ENCODE measurements around the gene NREP.

NREP gene

DNA sequence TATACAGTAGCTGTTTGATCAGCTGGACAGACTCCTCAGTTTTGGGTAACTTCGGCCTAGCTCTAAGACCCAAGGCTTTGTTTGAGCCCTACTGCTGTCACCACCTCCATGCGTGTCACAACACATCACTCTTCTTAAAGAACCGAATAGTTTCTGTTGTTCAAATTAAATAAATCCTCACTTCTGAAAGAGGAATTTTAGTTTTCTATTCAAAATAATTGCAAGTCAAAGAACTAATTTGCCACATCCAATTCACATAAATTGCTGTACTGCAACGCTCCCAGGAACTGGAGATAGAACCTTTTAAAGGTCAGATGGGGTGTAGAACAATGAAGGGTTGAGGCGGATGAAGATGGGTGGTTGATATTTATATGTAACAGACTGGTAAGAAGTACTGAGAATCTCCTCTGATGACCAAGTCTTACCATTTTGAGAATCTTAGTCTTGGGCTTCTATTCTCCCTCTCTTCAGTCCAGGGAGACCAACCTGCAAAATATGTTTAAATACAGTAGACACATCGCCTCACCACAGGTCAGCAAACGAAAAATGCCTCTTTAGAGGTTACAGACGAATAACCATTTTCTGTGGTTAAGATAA lies 1.6 kb downstream of the NREP start:
- Histone ChIP-seq H3K9ac (ENCODE audit: insufficient read length, low read depth) (no peak overlapping the region), H3K36me3 (ENCODE audit: insufficient read depth, insufficient read length, low read length) (peaks cover 7% of the 10 kb centered on the region), H3K4me3 (ENCODE audit: insufficient read length, low read depth) (peak overlapping the region; percentile 74), H3K4me1 (ENCODE audit: insufficient read depth, insufficient read length) (no peaks in the 10 kb centered on the region), H3K27me3 (ENCODE audit: insufficient read depth, insufficient read length) (no peaks in the 10 kb centered on the region), H3K9me3 (ENCODE audit: insufficient read depth, low read length) (no peaks in the 10 kb centered on the region)
- no peak for TF ChIP-seq ZNF274 (IDR thresholded peaks at IDR 0.05; ENCODE audit: low read depth, low read length)
- no peak for TF ChIP-seq SUZ12 (IDR thresholded peaks at IDR 0.05; ENCODE audit: extremely low read depth, insufficient read depth, insufficient read length)
- no peak for TF ChIP-seq YY1 (IDR thresholded peaks at IDR 0.05; ENCODE audit: insufficient read depth, insufficient read length)
- no peak for DNase-seq (ENCODE audit: low read depth, low spot score)

DNA sequence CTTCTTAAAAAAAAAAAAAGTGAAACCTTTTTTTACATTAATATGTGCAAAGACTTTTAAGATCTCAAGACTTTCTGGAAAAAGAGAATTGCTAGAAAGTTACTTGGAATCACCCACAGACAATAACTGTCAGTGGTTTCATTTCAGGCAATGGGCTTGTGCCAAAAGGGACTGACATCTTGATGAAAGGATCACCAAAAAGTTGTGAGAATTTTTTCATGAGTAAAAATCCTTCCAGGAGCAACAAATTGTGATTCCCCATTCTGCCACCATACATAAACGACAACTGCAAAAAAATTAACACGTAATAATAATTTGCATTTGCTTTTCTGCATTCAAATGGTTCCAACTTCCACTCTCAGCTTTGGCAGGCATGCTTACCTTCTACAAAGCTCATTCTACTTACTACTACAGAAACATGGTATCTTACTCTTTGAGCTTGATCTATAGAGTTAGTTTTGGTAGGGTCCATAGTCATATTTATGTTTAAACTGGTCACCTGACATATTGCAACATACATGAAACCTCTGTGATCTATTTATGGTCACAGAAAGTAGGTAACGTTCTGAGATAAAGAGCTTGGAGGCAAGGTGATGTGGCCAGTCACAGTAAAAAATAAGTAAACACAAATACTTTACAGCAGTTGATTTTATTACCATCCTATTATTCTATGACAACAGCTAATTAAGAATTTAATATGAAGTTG lies 3.0 kb downstream of the NREP start:
- TF ChIP-seq SUZ12 (IDR thresholded peaks at IDR 0.05; ENCODE audit: extremely low read depth, insufficient read depth, insufficient read length) (no peak), ZNF274 (IDR thresholded peaks at IDR 0.05; ENCODE audit: low read depth, low read length) (no peak), YY1 (IDR thresholded peaks at IDR 0.05; ENCODE audit: insufficient read depth, insufficient read length) (no peak)
- no peaks in the 10 kb centered on the region for H3K9me3 ChIP-seq (ENCODE audit: insufficient read depth, low read length)
- no peak for DNase-seq (ENCODE audit: low read depth, low spot score)
- H3K4me1 ChIP-seq (ENCODE audit: insufficient read depth, insufficient read length), result no peaks in the 10 kb centered on the region
- peaks cover 19% of the 10 kb centered on the region for H3K36me3 ChIP-seq (ENCODE audit: insufficient read depth, insufficient read length, low read length)
- H3K27me3 ChIP-seq (ENCODE audit: insufficient read depth, insufficient read length), result no peaks in the 10 kb centered on the region
- no peak overlapping the region for H3K9ac ChIP-seq (ENCODE audit: insufficient read length, low read depth)
- H3K4me3 ChIP-seq (ENCODE audit: insufficient read length, low read depth), result no peak overlapping the region

- DNase-seq (ENCODE audit: low read depth, low spot score), result no peak
- Histone ChIP-seq H3K9ac (ENCODE audit: insufficient read length, low read depth) (no peak overlapping the region), H3K36me3 (ENCODE audit: insufficient read depth, insufficient read length, low read length) (peaks cover 25% of the 10 kb centered on the region), H3K4me1 (ENCODE audit: insufficient read depth, insufficient read length) (no peaks in the 10 kb centered on the region), H3K9me3 (ENCODE audit: insufficient read depth, low read length) (no peaks in the 10 kb centered on the region), H3K27me3 (ENCODE audit: insufficient read depth, insufficient read length) (no peaks in the 10 kb centered on the region), H3K4me3 (ENCODE audit: insufficient read length, low read depth) (no peak overlapping the region)
- TF ChIP-seq SUZ12 (IDR thresholded peaks at IDR 0.05; ENCODE audit: extremely low read depth, insufficient read depth, insufficient read length), result no peak
- TF ChIP-seq YY1 (IDR thresholded peaks at IDR 0.05; ENCODE audit: insufficient read depth, insufficient read length), result no peak
- TF ChIP-seq ZNF274 (IDR thresholded peaks at IDR 0.05; ENCODE audit: low read depth, low read length), result no peak
Observed at GRCh38 chr5:111752426-111752965, 4.5 kb downstream of the NREP start.

GRCh38 chr5:111749303-111750026 lies 7.5 kb downstream of the NREP start:
- no peaks in the 10 kb centered on the region for H3K9me3 ChIP-seq (ENCODE audit: insufficient read depth, low read length)
- no peak overlapping the region for H3K9ac ChIP-seq (ENCODE audit: insufficient read length, low read depth)
- H3K4me3 ChIP-seq (ENCODE audit: insufficient read length, low read depth), result no peak overlapping the region
- no peak for DNase-seq (ENCODE audit: low read depth, low spot score)
- no peaks in the 10 kb centered on the region for H3K4me1 ChIP-seq (ENCODE audit: insufficient read depth, insufficient read length)
- no peak for TF ChIP-seq SUZ12 (IDR thresholded peaks at IDR 0.05; ENCODE audit: extremely low read depth, insufficient read depth, insufficient read length)
- TF ChIP-seq YY1 (IDR thresholded peaks at IDR 0.05; ENCODE audit: insufficient read depth, insufficient read length), result no peak
- no peak for TF ChIP-seq ZNF274 (IDR thresholded peaks at IDR 0.05; ENCODE audit: low read depth, low read length)
- H3K27me3 ChIP-seq (ENCODE audit: insufficient read depth, insufficient read length), result no peaks in the 10 kb centered on the region
- peaks cover 21% of the 10 kb centered on the region for H3K36me3 ChIP-seq (ENCODE audit: insufficient read depth, insufficient read length, low read length)

- no peak for DNase-seq (ENCODE audit: low read depth, low spot score)
- no peaks in the 10 kb centered on the region for H3K27me3 ChIP-seq (ENCODE audit: insufficient read depth, insufficient read length)
- H3K9me3 ChIP-seq (ENCODE audit: insufficient read depth, low read length), result no peaks in the 10 kb centered on the region
- no peak overlapping the region for H3K4me3 ChIP-seq (ENCODE audit: insufficient read length, low read depth)
- H3K36me3 ChIP-seq (ENCODE audit: insufficient read depth, insufficient read length, low read length), result peaks cover 21% of the 10 kb centered on the region
- H3K4me1 ChIP-seq (ENCODE audit: insufficient read depth, insufficient read length), result no peaks in the 10 kb centered on the region
- TF ChIP-seq SUZ12 (IDR thresholded peaks at IDR 0.05; ENCODE audit: extremely low read depth, insufficient read depth, insufficient read length) (no peak), ZNF274 (IDR thresholded peaks at IDR 0.05; ENCODE audit: low read depth, low read length) (no peak), YY1 (IDR thresholded peaks at IDR 0.05; ENCODE audit: insufficient read depth, insufficient read length) (no peak)
- H3K9ac ChIP-seq (ENCODE audit: insufficient read length, low read depth), result no peak overlapping the region
Observed at GRCh38 chr5:111748304-111748763, 8.7 kb downstream of the NREP start.

DNA sequence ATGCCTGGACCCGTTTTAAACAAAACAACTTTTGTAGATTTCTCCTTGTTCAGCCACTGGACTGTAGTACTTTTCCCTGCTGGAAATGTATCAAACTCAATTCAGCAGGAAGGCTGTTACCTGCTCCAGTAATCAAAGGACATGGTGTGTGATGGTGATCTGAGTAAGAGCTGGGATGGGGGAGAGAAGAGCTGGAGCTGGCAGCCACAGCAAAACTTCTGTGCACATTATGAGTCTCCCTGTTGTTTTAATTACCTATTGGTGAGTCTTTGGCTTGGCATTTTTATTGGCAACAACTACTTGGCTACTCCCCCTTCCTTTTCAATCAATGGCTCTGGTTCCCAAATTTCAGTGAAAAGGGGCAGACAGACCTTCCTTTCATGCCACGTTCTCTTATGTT lies 9.7 kb downstream of the NREP start:
- Histone ChIP-seq H3K27me3 (ENCODE audit: insufficient read depth, insufficient read length) (no peaks in the 10 kb centered on the region), H3K4me3 (ENCODE audit: insufficient read length, low read depth) (no peak overlapping the region), H3K4me1 (ENCODE audit: insufficient read depth, insufficient read length) (no peaks in the 10 kb centered on the region), H3K9me3 (ENCODE audit: insufficient read depth, low read length) (no peaks in the 10 kb centered on the region), H3K9ac (ENCODE audit: insufficient read length, low read depth) (no peak overlapping the region), H3K36me3 (ENCODE audit: insufficient read depth, insufficient read length, low read length) (peaks cover 22% of the 10 kb centered on the region)
- DNase-seq (ENCODE audit: low read depth, low spot score), result no peak
- no peak for TF ChIP-seq YY1 (IDR thresholded peaks at IDR 0.05; ENCODE audit: insufficient read depth, insufficient read length)
- no peak for TF ChIP-seq ZNF274 (IDR thresholded peaks at IDR 0.05; ENCODE audit: low read depth, low read length)
- TF ChIP-seq SUZ12 (IDR thresholded peaks at IDR 0.05; ENCODE audit: extremely low read depth, insufficient read depth, insufficient read length), result no peak

- H3K9ac ChIP-seq (ENCODE audit: insufficient read length, low read depth), result no peak overlapping the region
- DNase-seq (ENCODE audit: low read depth, low spot score), result no peak
- no peak overlapping the region for H3K4me3 ChIP-seq (ENCODE audit: insufficient read length, low read depth)
- TF ChIP-seq ZNF274 (IDR thresholded peaks at IDR 0.05; ENCODE audit: low read depth, low read length) (no peak), YY1 (IDR thresholded peaks at IDR 0.05; ENCODE audit: insufficient read depth, insufficient read length) (no peak), SUZ12 (IDR thresholded peaks at IDR 0.05; ENCODE audit: extremely low read depth, insufficient read depth, insufficient read length) (no peak)
- no peaks in the 10 kb centered on the region for H3K9me3 ChIP-seq (ENCODE audit: insufficient read depth, low read length)
- H3K36me3 ChIP-seq (ENCODE audit: insufficient read depth, insufficient read length, low read length), result peaks cover 21% of the 10 kb centered on the region
- no peaks in the 10 kb centered on the region for H3K27me3 ChIP-seq (ENCODE audit: insufficient read depth, insufficient read length)
- H3K4me1 ChIP-seq (ENCODE audit: insufficient read depth, insufficient read length), result no peaks in the 10 kb centered on the region
Observed at GRCh38 chr5:111746791-111747190, 10.2 kb downstream of the NREP start.
